ENCODE results near the gene PLK2. TPM values are rescaled to one million over a fixed set of nuclear protein-coding genes. Genes with fewer than 3 reads are reported as not detected.

The PLK2 gene
- total RNA-seq, 3 donors from 2014 or later (not counting 1 experiment from before 2014, with no cell fraction given), result 18.3 to 30.0 (median 22.0) TPM

Other genes with a start within 250 kb of the PLK2 start
- gene GAPT, start 31.3 kb upstream of the PLK2 start, total RNA-seq, result 1 to 10 TPM; 1.7 to 6.1 (median 1.8) TPM
- gene RAB3C, start 123.0 kb upstream of the PLK2 start, total RNA-seq, result under 1 TPM in 1 of 3 donors, not detected in 2; 0.05 TPM

All from natural killer cell (primary cell).